Activated CD4-positive, CD25-positive, alpha-beta regulatory T cell treated with anti-CD3 and anti-CD28 coated beads, Interleukin-2, amount 50 U/mL, for 24 hours (primary cell): ENCODE data around the gene TM2D3.
A peak's percentile ranks its signal among the peaks of the same experiment; 100 is the strongest.
"Not testable (repeated sequence)": the region's sequence is repeated elsewhere in the genome, so short reads cannot be mapped to it uniquely, and the experiment has no call there.

Source experiments
- ATAC-seq, 2 donors: fragments of 150-1000 bp; cut with Tn5 transposase; one replicate each; pipeline ENCODE4 v1.10.0; 2021; ENCODE audit warnings: mild to moderate bottlenecking in 1 of 2, moderate library complexity in 1 of 2

Gene TM2D3

DNA sequence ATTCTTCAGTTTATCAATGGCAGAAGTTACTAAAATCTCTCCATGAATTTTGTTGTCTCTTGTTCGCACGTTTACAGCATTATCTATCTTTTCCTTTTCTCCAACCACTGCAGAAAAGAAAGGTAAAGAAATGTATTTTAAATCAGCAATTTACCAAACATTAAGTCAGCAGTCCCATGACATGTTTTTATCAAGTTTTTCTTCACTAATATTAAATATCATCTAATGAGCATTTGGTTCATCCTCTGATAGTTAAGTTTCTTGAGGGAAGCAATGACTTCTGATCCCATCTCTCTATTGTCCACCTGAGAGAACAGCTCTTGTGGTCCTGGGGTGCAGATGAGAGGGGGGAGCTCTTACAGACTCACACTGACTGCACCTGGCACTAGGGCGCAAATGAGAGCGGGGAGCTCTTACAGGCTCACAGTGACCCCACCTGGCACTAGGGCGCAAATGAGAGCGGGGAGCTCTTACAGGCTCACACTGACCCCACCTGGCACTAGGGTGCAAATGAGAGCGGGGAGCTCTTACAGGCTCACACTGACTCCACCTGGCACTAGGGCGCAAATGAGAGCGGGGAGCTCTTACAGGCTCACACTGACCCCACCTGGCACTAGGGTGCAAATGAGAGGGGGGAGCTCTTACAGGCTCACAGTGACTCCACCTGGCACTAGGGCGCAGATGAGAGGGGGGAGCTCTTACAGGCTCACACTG lies 2.6 kb upstream of the TM2D3 start:
- ATAC-seq, result not testable (repeated sequence)

GRCh38 chr15:101654171-101654570 lies 2.0 kb upstream of the TM2D3 start:
- ATAC-seq, result no peak

- no peak for ATAC-seq
Measured at GRCh38 chr15:101652786-101653430, 727 bp upstream of the TM2D3 start.

DNA sequence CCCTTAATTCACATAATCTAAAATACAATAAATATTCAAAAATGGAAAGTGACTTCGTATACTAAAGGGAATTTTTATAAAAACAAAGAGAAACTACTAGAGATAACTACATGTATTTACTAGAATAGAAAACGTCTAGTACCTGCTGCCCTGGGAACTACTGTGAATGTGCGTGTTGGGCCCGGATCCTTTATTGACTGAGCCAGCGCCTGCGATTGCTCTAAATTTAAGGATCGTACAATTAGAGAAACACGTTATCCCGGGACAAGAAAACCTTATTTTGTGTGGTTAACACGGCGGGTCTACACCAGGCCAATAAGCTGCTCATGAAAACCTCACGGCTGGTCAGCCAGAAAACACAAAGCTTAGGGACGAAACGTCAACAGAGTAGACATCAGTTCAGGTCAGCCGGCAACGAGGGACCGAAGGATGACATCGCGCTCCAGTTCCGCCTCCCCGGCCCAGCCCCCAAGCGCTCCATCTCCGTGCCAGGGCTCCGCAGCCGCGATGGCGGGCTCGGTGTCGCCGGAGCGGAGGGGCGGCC lies 555 bp downstream of the TM2D3 start:
- ATAC-seq, result peak; percentile 45 to 46

DNA sequence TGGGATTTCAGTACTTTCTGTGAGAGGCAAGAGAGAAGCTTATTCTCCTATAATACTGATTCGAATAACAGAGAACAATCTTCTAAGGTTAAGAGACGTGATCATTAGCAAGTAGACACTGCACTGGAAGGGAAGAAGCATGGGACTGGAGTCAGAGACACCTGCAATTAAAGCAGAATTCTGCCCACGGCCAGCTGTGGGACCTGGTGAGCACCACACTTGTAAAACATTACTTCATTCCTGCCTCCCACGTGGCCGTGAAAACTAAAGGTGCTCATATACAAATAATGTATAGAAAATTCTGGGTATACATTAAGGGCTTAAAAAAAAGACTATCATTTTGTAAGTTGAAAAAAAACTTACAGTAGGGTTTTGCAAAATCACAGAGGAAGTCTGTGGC lies 2.0 kb downstream of the TM2D3 start:
- ATAC-seq, result no peak

- no peak for ATAC-seq
Measured at GRCh38 chr15:101648356-101648755, 3.8 kb downstream of the TM2D3 start.

DNA sequence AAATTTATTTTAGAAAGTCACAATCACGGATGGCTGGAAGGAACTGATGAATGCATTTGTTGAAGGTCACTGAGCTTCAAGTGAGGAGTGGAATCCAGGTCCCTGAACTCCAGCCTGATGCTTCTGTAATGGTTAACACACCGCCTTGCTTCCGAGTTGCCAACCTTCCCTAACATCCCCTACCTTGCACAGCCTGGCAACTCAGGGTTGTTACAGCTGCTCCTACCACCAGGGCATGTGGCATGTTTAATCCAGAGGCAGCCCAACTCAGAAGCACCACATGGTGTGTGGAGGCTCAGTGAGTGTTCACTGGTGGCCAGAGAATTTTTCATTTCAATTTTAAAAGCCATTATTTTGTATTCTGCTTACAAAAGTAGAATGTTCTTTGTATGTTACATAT lies 4.9 kb downstream of the TM2D3 start:
- ATAC-seq, result no peak

- ATAC-seq, result no peak
Measured at GRCh38 chr15:101646672-101647071, 5.5 kb downstream of the TM2D3 start.

DNA sequence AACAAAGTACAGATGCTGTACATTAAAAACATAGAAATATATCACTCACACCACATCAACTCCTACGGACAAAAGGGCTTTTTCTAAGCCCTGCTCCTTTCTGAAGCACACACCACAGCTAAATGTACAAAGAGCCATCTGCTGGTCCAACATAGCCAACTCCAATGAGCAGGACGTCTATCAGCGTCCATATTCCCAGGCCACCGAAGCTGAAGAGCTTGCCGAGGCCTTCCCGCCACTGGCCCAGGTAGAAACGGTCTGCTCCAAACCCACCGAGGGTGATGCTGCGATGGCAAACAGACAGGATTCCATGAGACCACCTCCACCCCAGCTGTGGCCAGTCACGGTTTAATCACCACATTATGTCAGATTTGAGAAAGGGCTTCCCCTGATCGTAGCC lies 9.8 kb downstream of the TM2D3 start:
- ATAC-seq, result no peak

DNA sequence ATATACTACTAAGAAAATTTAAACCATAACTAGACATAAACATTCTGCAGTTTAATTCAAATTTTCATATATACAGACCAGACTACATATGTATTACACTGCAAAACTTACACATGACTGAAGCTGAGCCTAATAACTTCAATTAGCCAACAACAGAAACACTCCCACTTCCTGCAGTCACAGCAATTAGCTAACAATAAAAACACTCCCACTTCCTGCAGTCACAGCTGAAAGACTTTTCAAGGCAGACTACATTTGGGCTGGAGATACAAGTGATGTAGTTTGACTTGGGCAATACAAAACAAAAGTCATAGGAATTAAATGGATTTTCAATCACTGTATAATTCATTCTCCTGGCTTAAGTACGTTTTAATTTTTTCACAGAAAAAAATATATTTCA lies 10.3 kb downstream of the TM2D3 start:
- ATAC-seq, result peak in 1 of 2 donors; percentile 17

GRCh38 chr15:101641129-101641764 lies 10.9 kb downstream of the TM2D3 start:
- peak; percentile 41 to 51 for ATAC-seq

DNA sequence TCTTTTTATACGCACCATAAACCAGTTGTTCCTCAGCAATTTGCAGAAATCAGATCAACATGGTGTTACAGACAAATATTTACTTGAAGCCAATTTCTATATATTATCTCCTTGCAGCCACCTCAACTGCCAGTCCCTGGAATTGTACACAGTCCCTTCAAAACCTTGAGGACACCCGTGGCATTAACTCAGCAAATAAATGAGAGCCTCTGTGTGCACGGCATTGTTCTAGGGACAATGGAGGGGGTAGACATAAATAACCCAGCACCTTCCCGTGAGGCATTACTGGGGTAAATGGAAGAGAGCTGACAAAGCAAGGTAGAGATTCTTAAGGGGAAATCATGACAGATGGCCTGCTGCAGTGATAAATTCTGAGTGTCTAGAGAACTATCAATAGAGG lies 12.5 kb downstream of the TM2D3 start:
- ATAC-seq, result no peak

GRCh38 chr15:101637919-101638318 lies 14.3 kb downstream of the TM2D3 start:
- no peak for ATAC-seq

GRCh38 chr15:101637516-101637915 lies 14.7 kb downstream of the TM2D3 start:
- ATAC-seq, result no peak

DNA sequence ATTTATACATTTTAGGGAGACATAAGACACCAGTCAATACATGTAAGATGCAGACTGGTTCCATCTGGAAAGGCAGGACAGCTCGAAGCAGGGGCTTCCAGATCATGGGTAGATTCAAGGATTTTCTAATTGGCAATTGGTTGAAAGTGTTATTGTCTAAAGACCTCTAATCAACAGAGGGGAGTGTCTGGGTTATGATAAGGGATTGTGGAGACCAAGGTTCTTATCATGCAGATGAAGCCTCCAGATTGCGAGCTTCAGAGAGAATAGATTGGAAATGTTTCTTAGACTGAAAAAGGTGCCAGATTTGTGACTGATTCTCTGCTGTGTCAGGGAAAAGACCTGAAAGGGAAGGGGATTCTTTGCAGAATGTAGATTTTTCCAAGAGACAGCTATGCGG lies 15.1 kb downstream of the TM2D3 start:
- no peak for ATAC-seq

DNA sequence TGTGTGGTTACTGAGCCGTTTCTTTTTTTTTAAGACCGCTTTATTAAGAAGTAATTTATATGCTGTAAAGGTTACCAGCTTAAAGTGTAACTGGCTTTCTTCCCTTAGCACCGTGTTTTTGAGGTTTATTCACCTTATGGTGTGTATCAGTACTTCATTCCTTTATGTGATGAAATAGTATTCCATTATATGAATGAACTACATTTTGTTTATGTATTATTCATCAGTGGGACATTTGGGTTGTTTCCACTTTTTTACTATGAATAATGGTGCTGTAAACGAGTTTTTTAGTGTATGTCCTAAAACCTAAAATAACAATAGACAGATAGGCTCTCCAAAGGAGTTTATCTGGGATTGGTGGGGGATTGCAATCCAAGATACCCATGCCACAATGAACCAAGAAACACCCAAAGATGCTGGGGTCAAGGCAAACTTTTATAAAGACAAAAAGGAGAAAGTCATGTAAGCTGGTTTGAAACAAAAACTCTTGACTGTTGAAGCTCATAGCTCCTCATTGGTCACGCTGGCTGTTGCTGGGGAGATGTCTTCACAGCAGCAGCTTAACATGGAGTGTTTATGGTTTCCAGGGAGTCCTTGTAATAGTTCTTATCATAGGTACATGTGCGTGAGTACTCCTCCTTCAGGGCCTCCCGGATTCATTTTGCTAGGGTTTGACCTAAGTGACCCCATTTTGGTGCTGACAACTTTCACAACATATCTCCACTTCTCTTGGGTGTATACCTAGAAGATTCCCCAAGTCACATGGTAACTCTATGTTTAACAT lies 16.0 kb downstream of the TM2D3 start:
- ATAC-seq, result no peak

GRCh38 chr15:101633356-101633755 lies 18.8 kb downstream of the TM2D3 start:
- no peak for ATAC-seq

DNA sequence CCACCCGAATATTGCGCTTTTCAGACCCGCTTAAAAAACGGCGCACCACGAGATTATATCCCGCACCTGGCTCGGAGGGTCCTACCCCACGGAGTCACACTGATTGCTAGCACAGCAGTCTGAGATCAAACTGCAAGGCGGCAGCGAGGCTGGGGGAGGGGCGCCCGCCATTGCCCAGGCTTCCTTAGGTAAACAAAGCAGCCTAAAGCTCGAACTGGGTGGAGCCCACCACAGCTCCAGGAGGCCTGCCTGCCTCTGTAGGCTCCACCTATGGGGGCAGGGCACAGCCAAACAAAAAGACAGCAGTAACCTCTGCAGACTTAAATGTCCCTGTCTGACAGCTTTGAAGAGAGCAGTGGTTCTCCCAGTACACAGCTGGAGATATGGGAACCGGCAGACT lies 25.5 kb downstream of the TM2D3 start:
- not testable (repeated sequence) for ATAC-seq

DNA sequence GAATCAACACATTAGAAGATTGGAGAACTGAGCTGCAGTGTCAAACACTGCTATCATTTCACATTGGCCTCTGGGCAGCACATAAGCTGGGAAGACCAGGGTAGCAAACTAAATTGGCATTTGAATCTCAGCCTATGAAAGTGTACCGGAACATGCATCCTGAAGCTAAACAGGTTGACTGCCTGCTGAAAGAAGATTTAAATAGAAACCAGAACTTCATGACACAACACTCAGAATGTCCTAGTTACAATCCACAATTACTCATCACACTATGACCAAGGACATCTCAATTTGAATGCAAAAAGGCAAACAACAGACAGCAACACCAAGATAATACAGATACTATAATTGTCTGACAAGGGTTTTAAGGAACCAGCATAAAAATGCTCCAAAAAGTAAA lies 26.2 kb downstream of the TM2D3 start:
- ATAC-seq, result no peak

DNA sequence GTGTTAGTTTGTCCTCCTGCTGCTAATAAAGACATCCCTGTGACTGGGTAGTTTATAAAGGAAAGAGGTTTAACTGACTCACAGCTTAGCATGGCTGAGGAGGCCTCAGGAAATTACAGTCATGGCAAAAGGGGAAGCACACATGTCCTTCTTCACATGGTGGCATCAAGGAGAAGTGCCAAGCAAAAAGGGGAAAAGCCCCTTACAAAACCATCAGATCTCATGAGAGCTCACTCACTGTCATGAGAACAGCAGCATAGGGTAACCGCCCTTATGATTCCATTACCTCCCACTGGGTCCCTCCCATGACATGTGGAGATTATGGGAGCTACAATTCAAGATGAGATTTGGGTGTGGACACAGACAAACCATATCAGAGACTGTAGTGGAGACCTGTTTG lies 27.0 kb downstream of the TM2D3 start:
- no peak for ATAC-seq

GRCh38 chr15:101623367-101624304 lies 28.5 kb downstream of the TM2D3 start:
- ATAC-seq, result no peak

DNA sequence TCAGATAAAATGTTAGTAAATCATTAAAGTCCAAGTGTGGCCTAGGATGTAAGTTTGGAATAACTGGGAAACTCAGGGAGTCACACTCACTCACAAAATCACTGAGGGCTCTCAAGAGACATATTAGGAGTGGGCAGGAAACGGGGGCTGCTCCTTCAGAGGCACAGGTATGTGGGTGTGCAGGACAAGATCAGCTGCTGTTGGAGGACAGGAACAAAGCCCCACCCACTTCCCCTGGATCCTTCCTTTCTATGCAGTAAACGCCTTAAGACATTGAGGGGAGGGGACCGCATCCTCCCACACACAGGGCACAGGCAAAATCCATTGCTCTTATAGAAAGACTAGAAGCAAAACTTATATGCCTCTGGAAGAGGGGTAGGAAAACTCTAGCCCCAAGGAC lies 30.2 kb downstream of the TM2D3 start:
- ATAC-seq, result no peak
